Liver (tissue), 9 donors: ENCODE data around the gene LDB2. TPM values are rescaled to one million over a fixed set of nuclear protein-coding genes. Genes with fewer than 3 reads are reported as not detected.

Experiments used
- DNase-seq: peaks from one replicate; pipeline ENCODE4 v3.0.0-alpha.2; 2017; ENCODE audit warnings: low spot score
- H3K27ac ChIP-seq, 2 donors: one replicate each; pipeline ENCODE4 v1.7.0; 2013; ENCODE audit warnings: inconsistent platforms in 2 of 2, low read length in 2 of 2, control low read depth in 1 of 2, low read depth in 1 of 2, mild to moderate bottlenecking in 1 of 2
- H3K27me3 ChIP-seq, 4 donors: one replicate each; pipeline versions ENCODE4 v1.6.1 to v1.7.0; 2013; ENCODE audit warnings: low read length in 3 of 4, inconsistent platforms in 1 of 4, mild to moderate bottlenecking in 1 of 4, moderate library complexity in 1 of 4; ENCODE audit not compliant: control insufficient read depth in 4 of 4, insufficient read depth in 4 of 4
- H3K36me3 ChIP-seq, 4 donors: one replicate each; pipeline versions ENCODE4 v1.6.1 to v1.7.0; 2013; ENCODE audit warnings: low read length in 3 of 4, mild to moderate bottlenecking in 3 of 4, low read depth in 1 of 4, moderate library complexity in 1 of 4; ENCODE audit not compliant: control insufficient read depth in 4 of 4, insufficient read depth in 3 of 4
- H3K4me1 ChIP-seq, 4 donors: one replicate each; pipeline versions ENCODE4 v1.6.1 to v1.7.0; 2013; ENCODE audit warnings: low read length in 3 of 4, mild to moderate bottlenecking in 3 of 4, moderate library complexity in 1 of 4; ENCODE audit not compliant: control insufficient read depth in 4 of 4, insufficient read depth in 4 of 4
- H3K4me3 ChIP-seq, 3 donors: one replicate each; pipeline versions ENCODE4 v1.6.1 to v1.7.0; 2013; ENCODE audit warnings: low read length in 3 of 3, control low read depth in 1 of 3, low read depth in 1 of 3, mild to moderate bottlenecking in 1 of 3
- H3K9ac ChIP-seq, 2 donors: one replicate each; pipeline ENCODE4 v1.7.0; 2013; ENCODE audit warnings: low read length in 2 of 2, mild to moderate bottlenecking in 2 of 2, moderate library complexity in 2 of 2, control low read depth in 1 of 2, low read depth in 1 of 2
- H3K9me3 ChIP-seq, 4 donors: one replicate each; pipeline versions ENCODE4 v1.6.1 to v1.7.0; 2013; ENCODE audit warnings: low read length in 3 of 4; ENCODE audit not compliant: control insufficient read depth in 4 of 4
- FOXA2 ChIP-seq: IDR thresholded peaks from 2 replicates; pipeline ENCODE4 v1.6.1; 2016; ENCODE audit warnings: antibody characterized with exemption
- GABPA ChIP-seq, 2 donors: IDR thresholded peaks in 1 of 2; conservative IDR thresholded peaks in 1 of 2; 2 replicates each; pipeline ENCODE4 v1.6.1; 2016; ENCODE audit warnings: antibody characterized with exemption in 2 of 2, mild to moderate bottlenecking in 1 of 2, moderate library complexity in 1 of 2
- HNF4A ChIP-seq, 2 donors: conservative IDR thresholded peaks; 2 replicates each; pipeline ENCODE4 v1.6.1; 2016; ENCODE audit warnings: antibody characterized with exemption in 2 of 2, mild to moderate bottlenecking in 2 of 2
- HNF4G ChIP-seq: IDR thresholded peaks from 2 replicates; pipeline ENCODE4 v1.6.1; 2016; ENCODE audit warnings: antibody characterized with exemption
- JUND ChIP-seq, 2 donors: IDR thresholded peaks; 2 replicates each; pipeline ENCODE4 v1.6.1; 2016; ENCODE audit warnings: antibody characterized with exemption in 2 of 2
- MAX ChIP-seq: IDR thresholded peaks from 2 replicates; pipeline ENCODE4 v1.6.1; 2016; ENCODE audit warnings: antibody characterized with exemption
- NR2F2 ChIP-seq: IDR thresholded peaks from 2 replicates; pipeline ENCODE4 v1.6.1; 2016; ENCODE audit warnings: antibody characterized with exemption
- RAD21 ChIP-seq, 2 donors: IDR thresholded peaks; 2 replicates each; pipeline ENCODE4 v1.6.1; 2016; ENCODE audit warnings: antibody characterized with exemption in 2 of 2, mild to moderate bottlenecking in 2 of 2
- RXRA ChIP-seq, 2 donors: IDR thresholded peaks; 2 replicates each; pipeline ENCODE4 v1.6.1; 2017 to 2018; ENCODE audit warnings: antibody characterized with exemption in 2 of 2, mild to moderate bottlenecking in 1 of 2
- TAF1 ChIP-seq: conservative IDR thresholded peaks from 2 replicates; pipeline ENCODE4 v1.6.1; 2016; ENCODE audit warnings: antibody characterized with exemption, mild to moderate bottlenecking
- YY1 ChIP-seq: IDR thresholded peaks from 2 replicates; pipeline ENCODE4 v1.6.1; 2016; ENCODE audit warnings: antibody characterized with exemption, mild to moderate bottlenecking
- ZBTB33 ChIP-seq: IDR thresholded peaks from 2 replicates; pipeline ENCODE4 v1.6.1; 2016; ENCODE audit warnings: antibody characterized with exemption
- WGBS: extraction: QIAGEN DNeasy Blood & Tissue Kit; methylation state at CpG from one replicate; pipeline ENCODE4 v1.1.7; 2013; 5-methylcytosine and 5-hydroxymethylcytosine counted together
- polyA plus RNA-seq, 2 donors: library from polyadenylated mRNA; stranded (reverse) in 1 of 2; unstranded in 1 of 2; fragments of 200-250 nt in 1 of 2; fragments of >200 nt in 1 of 2; fragmentation: Nextera tagmentation in 1 of 2; extraction: Ambion mirVana in 1 of 2; gene quantifications; one replicate each; pipeline versions ENCODE4 v1.2.1 to v1.2.3, GENCODE V29; 2013 to 2015
- total RNA-seq, 2 donors: library from RNA; depleted of rRNA; stranded (reverse); fragments of >200 nt; gene quantifications; one replicate each; pipeline ENCODE4 v1.2.3, GENCODE V29; 2014
- TF ChIP-seq, protein P1 (sequence below): IDR thresholded peaks from 2 replicates; pipeline ENCODE4 v1.6.1; 2016; ENCODE audit warnings: antibody characterized with exemption, mild to moderate bottlenecking
- donor health status: healthy.
- donor health status: healthy.
- donor health status: healthy.
- donor health status: healthy.
- donor health status: healthy.

The LDB2 gene
- total and polyA plus RNA-seq, 4 donors = 7.4 to 31.9 (median 16.8) TPM

- no peaks in the 10 kb centered on the region for H3K4me1 ChIP-seq
- H3K27me3 ChIP-seq = peaks cover 0 to 3% (median 0%) of the 10 kb centered on the region in 4 donors
- TF ChIP-seq TAF1 (no peak), JUND (IDR thresholded peaks at IDR 0.05) (no peak)
- H3K27ac ChIP-seq = no peak overlapping the region
- H3K36me3 ChIP-seq = no peaks in the 10 kb centered on the region
- H3K9ac ChIP-seq = no peak overlapping the region
- DNase-seq = no peak
- no peaks in the 10 kb centered on the region for H3K9me3 ChIP-seq
- WGBS = 79% methylated on average over 2 of the region's 2 CpGs
- H3K4me3 ChIP-seq = no peak overlapping the region
Observed at GRCh38 chr4:16658183-16658582, 240.3 kb downstream of the LDB2 start.

DNA sequence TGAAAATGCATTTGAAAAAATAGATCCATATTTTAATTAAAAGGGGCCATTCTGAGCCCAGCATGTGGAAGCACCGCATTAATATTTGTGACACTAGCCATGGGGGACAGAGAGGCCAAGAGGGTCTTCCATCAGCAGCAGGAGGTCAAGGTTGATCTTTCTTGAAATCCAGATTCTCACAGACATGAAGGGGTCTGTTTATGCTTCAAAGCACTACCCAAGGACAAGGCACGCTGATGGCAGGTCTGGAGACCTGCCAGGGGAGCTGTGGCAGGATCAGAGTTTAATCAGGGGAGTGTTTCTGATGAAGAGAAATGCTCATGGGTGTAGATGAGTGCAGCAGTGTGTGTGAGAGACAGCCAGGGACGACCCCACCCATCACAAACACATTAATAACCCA, 243.3 kb downstream of the LDB2 start:
- DNase-seq = no peak
- no peak overlapping the region for H3K27ac ChIP-seq
- H3K4me3 ChIP-seq = no peak overlapping the region
- no peak overlapping the region for H3K9ac ChIP-seq
- H3K9me3 ChIP-seq = no peaks in the 10 kb centered on the region
- 59% methylated on average over 3 of the region's 3 CpGs for WGBS
- H3K36me3 ChIP-seq = no peaks in the 10 kb centered on the region
- TF ChIP-seq MAX (no peak), ZBTB33 (no peak), RXRA (IDR thresholded peaks at IDR 0.05) (no peak), JUND (IDR thresholded peaks at IDR 0.05) (no peak), YY1 (no peak), RAD21 (IDR thresholded peaks at IDR 0.05) (no peak), FOXA2 (no peak)
- H3K4me1 ChIP-seq = no peaks in the 10 kb centered on the region
- no peaks in the 10 kb centered on the region for H3K27me3 ChIP-seq

- no peaks in the 10 kb centered on the region for H3K27me3 ChIP-seq
- no peak overlapping the region for H3K4me3 ChIP-seq
- no peaks in the 10 kb centered on the region for H3K9me3 ChIP-seq
- DNase-seq = no peak
- H3K27ac ChIP-seq = no peak overlapping the region
- no peaks in the 10 kb centered on the region for H3K4me1 ChIP-seq
- H3K36me3 ChIP-seq = no peaks in the 10 kb centered on the region
- 70% methylated on average over 8 of the region's 8 CpGs for WGBS
- H3K9ac ChIP-seq = no peak overlapping the region
- TF ChIP-seq TAF1 (no peak), MAX (no peak), GABPA (IDR thresholded peaks at IDR 0.05 in 1 of 2, conservative IDR thresholded peaks at IDR 0.05 in 1 of 2) (no peak), NR2F2 (no peak), HNF4G (no peak), HNF4A (conservative IDR thresholded peaks at IDR 0.05) (no peak)
- TF ChIP-seq, protein P1, sequence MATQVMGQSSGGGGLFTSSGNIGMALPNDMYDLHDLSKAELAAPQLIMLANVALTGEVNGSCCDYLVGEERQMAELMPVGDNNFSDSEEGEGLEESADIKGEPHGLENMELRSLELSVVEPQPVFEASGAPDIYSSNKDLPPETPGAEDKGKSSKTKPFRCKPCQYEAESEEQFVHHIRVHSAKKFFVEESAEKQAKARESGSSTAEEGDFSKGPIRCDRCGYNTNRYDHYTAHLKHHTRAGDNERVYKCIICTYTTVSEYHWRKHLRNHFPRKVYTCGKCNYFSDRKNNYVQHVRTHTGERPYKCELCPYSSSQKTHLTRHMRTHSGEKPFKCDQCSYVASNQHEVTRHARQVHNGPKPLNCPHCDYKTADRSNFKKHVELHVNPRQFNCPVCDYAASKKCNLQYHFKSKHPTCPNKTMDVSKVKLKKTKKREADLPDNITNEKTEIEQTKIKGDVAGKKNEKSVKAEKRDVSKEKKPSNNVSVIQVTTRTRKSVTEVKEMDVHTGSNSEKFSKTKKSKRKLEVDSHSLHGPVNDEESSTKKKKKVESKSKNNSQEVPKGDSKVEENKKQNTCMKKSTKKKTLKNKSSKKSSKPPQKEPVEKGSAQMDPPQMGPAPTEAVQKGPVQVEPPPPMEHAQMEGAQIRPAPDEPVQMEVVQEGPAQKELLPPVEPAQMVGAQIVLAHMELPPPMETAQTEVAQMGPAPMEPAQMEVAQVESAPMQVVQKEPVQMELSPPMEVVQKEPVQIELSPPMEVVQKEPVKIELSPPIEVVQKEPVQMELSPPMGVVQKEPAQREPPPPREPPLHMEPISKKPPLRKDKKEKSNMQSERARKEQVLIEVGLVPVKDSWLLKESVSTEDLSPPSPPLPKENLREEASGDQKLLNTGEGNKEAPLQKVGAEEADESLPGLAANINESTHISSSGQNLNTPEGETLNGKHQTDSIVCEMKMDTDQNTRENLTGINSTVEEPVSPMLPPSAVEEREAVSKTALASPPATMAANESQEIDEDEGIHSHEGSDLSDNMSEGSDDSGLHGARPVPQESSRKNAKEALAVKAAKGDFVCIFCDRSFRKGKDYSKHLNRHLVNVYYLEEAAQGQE = no peak
Observed at GRCh38 chr4:16652732-16653305, 245.6 kb downstream of the LDB2 start.
